ENCODE data around the gene AGER.
"Not testable (repeated sequence)": the region's sequence is repeated elsewhere in the genome, so short reads cannot be mapped to it uniquely, and the experiment has no call there.

The AGER gene

DNA sequence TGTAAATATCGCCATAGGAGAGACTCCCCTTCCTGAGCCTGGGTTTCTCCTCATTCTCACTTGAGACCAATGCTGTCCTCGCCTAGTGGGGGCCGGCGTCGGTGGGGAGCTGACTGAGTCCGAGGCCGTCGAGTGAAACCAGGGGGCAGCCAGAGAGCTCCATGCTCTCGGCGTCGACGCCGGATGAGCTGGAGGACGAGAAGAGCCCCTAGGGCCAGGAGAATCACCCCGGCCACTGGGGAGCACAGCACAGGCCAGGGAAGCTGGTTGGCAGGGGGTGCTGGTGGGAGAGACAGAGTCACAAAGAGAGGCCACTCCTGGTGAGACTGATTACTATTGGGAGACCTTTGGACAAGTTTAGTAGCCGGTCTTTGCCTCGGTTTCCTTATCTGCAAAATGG, 14.8 kb upstream of the AGER start:
- DNase-seq (ENCODE audit: low read depth), result no peak

DNA sequence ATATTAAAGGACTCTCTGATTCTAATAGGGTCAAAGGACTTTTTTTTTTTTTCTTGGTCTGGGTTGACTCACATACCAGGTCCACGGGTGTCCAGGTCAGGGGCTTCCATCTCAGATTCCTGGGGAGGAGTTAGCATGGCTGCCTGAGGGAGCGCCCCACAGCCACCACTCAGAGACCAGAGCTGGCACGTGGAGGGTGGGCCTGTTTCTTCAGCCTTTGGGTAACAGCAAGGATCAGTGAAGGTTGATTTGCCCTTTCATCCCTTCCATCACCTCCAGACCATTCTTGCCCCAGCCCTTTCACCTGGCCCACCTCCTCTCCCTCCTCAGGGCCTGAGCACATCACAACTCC, 14.3 kb upstream of the AGER start:
- no peak for DNase-seq (ENCODE audit: low read depth)

GRCh38 chr6:32196682-32197616, 12.9 kb upstream of the AGER start:
- no peak for DNase-seq (ENCODE audit: low read depth)

DNA sequence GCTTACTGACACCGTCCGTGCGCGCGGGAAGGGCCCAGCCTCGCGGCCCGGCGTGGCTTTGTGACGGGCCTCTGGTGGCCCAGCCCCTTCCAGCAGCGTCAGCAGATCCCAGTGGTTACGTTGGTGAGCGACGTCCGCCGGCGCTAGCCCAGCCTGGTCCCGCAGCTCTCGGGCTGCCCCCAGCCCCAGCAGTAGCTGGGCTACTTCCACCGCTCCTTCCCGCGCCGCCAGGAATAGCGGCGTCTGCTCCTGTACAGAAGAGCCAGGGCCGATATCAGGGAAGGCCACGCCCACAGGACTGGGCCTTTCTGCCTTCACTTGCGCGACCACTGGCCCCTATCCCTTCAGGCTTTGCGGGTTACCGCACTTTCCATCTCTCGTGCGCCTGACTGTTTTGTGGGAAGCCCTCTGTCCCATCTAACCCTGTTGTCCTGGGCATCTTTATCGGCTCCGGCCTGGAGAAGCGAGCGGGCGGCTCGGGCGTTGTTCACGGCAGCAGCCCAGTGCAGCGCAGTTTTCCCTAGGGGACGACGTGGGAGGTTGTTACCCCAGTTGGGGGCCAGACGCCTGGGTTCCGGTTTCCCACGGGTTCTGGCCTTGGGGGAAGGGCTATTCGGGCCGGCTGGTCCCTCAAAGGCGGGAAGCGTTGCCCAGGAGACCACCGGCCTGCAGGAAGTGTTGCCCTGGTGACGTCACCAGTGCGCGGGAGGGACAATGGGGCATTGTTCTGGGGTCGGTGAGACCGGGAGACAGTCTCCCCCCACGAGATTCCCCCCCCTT, 12.0 kb upstream of the AGER start:
- peak; percentile 78 for DNase-seq (ENCODE audit: low read depth)

DNA sequence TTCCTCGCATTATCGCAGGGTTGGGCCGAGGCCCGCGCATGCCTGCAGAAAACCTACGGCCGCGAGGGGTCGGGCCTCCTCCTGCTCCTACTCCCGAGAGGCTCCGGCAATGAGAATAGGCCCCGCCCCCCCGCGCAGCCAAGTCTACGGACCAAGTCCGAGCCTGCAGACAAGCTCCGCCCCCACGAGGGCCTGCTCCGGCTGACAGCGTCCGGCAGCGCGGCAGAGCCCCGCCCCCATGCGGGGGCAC, 11.5 kb upstream of the AGER start:
- peak; percentile 99 for DNase-seq (ENCODE audit: low read depth)

- DNase-seq (ENCODE audit: low read depth), result peak; percentile 63
Measured at GRCh38 chr6:32194825-32195651, 11.0 kb upstream of the AGER start.

- no peak for DNase-seq (ENCODE audit: low read depth)
Measured at GRCh38 chr6:32194388-32194787, 10.3 kb upstream of the AGER start.

- not testable (repeated sequence) for DNase-seq (ENCODE audit: low read depth)
Measured at GRCh38 chr6:32193096-32193495, 9.0 kb upstream of the AGER start.

- peak; percentile 44 for DNase-seq (ENCODE audit: low read depth)
Measured at GRCh38 chr6:32192608-32193039, 8.6 kb upstream of the AGER start, which contains the start of gene GPSM3. Gene GPSM3, minus strand, starts transcription at chr6:32192643. Its CDS starts 130 bp downstream, at chr6:32192513.

DNA sequence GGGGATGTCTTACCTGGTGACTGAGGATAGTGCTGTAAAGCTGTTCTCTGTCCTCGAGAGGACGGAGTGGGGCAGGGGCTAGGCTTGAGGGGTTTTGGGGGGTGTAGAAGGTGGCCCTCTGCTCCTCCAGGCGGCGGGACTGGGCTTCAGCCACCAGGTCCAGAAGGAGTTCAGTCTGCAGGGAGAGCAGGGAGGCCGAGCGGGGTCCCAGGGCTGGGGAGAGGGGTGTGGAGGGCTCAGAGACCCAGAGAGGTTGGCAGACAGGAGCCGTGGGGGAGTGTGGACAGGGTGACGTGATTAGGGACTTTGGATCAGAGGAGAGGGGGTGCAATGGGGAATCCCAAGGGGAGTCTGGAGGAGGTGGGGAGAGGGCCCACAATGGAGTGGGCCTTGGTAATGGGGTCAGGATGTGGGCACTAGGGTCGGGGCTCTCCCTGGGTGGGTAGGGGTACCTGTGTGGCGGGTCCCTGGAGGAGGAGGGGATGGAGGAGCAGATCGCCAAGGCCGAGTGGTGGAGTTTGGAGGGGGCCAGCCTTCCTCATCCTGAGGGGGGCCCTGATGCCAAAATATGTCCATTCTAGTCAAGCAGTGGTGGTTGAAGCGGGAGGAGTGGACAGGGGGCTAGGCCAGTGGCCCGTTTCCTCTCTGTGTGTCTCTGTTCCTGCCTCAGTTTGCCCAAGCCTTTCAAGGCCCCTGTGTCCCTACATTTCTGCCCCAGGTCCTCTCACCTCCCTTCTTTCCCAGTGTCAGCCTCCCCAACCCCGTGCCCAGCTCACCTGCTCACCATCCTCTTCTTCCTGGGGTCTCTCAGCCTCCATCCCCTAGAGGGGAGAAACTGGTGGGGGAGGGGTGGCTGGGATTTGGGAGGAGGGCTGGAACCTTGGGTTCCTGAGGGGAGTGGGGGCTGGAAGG, 7.9 kb upstream of the AGER start:
- DNase-seq (ENCODE audit: low read depth), result no peak

DNA sequence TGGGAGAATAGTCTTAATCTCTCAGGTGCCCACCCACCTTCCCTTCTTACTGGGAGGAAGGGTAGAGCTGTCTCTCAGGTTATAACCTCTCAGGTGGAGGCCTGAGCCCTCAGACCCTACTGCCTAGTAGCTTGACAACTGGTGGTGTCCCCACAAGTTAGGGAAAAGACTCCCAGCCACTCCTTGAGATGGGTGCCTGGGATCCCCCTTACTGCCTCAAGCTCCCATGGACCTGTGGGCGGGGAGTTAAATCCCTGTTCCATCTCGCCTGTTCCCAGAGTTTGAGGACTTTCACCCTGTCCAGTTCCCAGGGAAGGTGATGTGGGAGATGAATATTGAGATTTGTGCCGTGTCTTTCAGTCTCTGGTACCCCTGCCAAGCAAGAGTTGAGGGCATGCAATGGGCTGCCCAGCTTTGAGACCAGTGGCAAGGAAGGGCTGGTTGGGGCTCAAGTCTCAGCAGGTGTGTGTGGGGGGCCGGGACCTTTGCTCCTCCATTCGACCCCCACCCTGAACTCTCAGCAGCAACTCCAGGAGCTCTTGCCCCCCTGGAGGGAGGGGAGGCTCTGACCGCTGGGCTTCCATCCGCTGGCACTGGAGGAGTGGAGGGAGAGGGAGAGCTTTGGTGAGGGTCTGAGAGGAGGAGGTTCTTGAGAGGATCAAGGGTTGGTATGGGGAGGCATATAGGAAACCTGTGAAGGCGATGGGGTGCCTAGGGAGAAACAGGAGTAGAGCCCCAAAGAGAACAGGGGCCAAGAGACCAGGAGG, 7.0 kb upstream of the AGER start:
- DNase-seq (ENCODE audit: low read depth), result no peak

DNA sequence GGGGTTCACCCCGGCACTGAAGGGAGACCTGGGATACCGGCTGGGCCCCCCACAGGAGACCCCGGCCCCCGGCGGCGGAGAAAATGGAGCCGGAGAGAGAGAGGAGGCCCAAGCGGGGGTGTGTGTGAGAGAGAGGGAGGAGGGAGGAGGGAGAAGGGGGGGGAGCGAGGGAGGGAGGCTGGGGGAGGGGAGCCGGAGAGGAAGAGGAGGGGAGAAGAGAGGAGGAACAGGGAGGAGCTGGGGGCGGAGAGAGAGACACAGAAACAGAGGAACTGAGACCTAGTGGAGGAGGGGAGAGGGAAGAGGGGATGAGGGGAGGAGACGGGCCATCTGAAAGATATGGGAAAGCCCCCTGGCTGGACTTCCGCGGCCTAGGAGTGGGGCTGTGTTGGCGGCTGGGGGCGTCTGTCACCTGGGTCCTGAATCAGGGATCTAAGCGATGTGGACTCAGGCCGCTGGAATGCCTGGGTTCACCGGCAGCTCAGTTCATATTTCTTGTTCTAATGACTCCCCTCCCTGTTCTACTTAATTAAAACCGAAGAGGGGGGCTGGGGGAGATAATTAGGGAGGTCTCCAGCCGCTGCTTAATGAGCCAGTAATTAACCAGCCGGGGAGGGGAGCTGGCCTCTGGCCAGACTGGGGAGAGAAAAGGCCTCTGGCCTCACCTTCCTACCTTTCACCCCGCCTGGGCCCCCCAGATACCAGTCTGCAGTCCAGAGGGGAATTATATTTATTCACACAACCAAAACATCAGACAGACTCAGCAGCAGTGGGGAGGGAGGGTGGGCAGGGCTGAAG, 6.2 kb upstream of the AGER start, which contains the start of gene PBX2:
Gene PBX2 (minus strand): TSS at position 149 of the 798 bp plus-strand sequence. CDS start 287 bp downstream, outside the sequence.
- peak; percentile 91 for DNase-seq (ENCODE audit: low read depth)

DNA sequence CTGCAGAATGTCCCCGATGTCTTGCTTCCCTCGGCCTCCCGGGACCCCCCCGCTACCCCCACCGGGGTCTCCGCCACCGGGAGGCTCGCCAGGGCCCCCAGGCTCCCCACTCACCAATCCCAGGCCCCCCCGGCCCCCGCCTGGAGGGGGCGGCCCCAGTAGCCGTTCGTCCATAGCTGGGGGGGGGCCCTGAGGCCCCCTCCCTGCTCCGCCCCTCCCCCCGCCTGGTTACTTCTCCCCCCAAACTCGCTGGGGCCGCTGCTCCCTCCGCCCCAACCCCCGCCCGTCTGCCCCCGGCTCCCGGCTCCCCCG, 5.6 kb upstream of the AGER start:
- DNase-seq (ENCODE audit: low read depth), result no peak

DNA sequence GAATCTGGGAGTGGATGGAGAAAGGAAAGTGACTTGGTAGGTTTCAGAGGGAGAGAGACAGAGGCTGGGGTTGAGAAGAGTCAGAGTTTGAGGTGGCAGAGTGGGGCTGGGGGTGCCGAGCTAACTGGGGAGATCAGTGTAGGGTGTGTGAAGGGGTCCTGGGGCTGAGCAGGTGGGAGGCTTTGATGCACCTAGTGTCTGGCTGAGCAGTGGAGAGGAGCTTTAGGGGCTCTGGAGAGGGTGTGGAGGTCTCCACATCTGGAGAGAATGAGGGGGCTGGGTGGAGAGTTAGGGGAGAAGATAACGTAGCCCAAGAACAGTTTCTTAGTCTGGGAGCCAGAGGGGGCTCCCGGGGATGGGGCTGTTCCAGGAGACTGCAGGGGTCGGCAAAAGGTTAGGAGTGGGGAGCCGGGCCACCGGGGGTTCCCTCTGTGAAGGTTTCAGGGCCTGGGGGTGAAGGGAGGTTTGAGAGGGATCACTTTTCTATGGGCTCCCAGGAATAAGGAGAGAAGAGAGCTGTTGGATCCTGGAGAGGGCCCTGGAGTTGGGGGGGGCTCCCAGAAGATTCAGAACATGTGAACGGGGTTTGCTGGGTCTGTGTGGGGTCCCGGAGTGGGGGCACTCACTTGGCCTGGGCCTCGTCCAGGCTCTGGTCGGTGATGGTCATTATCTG, 5.2 kb upstream of the AGER start:
- DNase-seq (ENCODE audit: low read depth), result no peak

DNA sequence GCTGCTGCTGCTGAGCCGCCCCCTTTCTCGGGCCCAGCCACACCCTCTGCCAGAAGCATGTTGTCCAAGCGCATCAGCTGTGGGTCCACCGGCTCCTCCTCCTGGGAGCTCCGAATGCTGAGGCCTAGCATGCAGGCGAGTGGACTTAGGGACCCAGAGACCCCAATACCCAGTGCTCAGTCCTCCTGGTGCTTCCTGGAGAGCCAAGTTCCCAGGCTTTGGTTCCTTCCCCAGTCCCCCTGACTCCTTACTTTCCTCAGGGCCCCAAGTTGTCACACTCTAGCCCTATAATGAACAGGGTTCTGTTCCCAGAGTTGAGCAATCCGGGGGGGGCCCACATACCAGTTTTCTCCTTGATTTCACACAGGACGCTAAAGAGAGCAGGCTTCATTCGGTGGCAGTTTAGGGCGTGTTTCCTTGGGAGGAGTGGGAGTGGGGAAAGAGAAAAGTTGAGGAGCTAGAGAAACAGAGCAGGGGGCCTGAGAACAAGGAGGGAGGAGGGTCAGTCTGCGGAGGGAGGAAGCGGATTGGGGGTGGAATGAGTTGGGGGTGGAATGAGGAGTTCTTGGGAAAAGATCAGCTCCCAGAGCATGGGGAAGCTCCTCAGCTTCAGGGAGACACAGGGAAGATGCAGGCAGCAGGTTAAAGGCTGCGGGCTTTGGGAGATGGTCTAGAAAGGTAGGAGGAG, 4.5 kb upstream of the AGER start:
- peak; percentile 27 for DNase-seq (ENCODE audit: low read depth)

GRCh38 chr6:32187725-32188380, 3.8 kb upstream of the AGER start:
- not testable (repeated sequence) for DNase-seq (ENCODE audit: low read depth)

- no peak for DNase-seq (ENCODE audit: low read depth)
Measured at GRCh38 chr6:32187009-32187709, 3.1 kb upstream of the AGER start.

Measured in amniotic epithelial cell (primary cell).